HG02981 (cell line): ENCODE results near the gene MEF2A.
"Not testable (repeated sequence)": the region's sequence is repeated elsewhere in the genome, so short reads cannot be mapped to it uniquely, and the experiment has no call there.

Experiments
- ATAC-seq: cut with Tn5 transposase; IDR thresholded peaks from one replicate; pipeline ENCODE4 v1.9.1; 2021; ENCODE audit warnings: mild to moderate bottlenecking, moderate library complexity; ENCODE audit not compliant: unreplicated experiment

MEF2A gene

GRCh38 chr15:99727330-99727729 is 161.5 kb downstream of the MEF2A start:
- ATAC-seq = no peak

GRCh38 chr15:99727733-99728132 is 161.9 kb downstream of the MEF2A start:
- ATAC-seq = no peak

DNA sequence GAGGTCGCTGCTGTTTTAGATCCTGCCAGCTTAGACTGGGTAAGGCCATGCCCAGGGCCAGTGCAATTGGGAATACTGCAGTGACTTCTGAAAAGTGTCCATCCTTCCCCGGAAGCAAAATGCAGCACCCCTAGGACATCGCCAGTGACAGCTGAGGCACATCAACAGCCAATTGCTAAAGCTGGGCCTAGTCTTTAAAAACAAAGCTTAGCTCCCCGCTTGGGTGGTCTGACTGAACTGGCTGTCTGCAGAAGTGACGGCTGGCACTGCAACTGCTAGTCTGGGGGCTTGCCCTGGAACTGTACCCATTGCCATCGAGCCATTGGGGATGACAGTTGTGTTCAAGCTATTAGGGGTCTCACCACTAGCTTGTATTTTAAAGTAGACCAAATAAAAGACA is 163.1 kb downstream of the MEF2A start:
- ATAC-seq = no peak

DNA sequence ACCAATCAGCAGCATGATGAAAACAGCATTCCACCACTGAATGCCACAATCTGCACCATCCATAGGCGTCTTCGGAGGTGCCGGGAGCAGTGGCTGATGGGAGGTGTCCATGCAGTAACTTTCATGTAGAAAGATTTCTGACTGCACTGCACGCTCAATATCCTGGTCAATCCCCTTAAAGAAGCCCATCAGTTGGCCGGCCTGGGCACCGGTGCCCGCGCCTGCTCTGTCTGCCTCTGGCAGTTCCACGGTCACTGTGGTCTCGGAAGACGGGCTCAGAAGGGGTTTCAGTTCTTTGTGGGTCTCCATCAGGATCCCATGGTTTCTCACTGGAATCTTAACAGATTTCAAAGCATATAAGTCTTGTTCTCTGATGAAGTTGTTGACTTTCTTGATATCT is 163.5 kb downstream of the MEF2A start:
- no peak for ATAC-seq

DNA sequence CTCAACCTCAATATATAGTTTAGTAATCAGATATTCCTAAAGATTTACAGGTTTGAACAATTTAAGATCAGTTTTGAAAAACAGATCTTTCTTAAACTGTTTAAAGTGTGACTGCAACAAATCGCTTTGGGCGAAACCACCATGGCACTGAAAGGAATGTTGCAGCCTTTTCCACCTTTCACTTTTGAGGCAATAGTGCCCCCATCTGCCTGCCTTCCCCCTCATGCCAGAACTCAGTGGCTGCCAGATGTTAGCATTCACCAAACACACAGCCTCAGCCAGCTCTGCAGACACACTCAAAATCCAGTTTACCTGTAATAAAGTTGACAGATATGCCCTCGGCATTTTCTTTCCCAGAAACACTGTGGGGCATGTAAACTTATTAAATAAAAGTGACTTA is 164.1 kb downstream of the MEF2A start:
- no peak for ATAC-seq

DNA sequence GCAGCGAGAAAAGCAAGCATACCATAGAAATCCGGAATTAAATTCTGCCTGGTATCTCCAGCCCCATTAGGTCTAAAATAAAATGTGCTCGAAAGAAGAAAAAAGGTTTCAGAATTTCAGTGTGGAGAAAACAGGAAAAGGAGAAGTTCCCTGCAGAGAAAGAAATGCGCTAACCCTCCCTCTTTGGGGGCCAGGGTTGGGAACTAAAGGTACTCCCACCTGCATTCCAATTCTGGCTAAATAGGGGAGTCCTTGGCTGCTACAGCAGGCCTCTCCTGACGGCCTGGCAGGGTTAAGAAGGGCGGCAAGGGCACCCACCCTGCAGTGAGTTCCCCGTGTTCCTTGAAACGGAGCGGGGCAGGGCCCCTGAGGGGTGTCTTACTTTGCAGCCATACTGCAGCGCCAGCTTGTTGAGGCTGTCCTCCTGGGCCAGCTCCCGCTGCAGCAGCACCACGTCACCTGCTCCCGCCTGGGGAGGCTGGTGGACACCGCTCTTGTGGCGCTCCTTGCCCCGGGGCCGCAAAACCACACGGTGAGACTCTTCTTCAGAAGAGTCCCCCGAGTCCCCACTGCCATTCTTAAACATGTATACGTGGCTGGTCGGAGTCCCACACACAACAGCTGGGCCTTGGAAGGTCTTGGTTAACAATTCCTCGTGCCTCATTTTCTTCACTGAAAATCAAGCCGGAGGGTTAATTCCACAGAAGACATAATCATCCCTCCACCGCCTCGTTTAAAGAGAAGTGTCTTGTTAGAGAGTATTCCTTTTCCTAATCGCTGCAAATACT is 165.7 kb downstream of the MEF2A start:
- no peak for ATAC-seq

- ATAC-seq = no peak
Observed at GRCh38 chr15:99732124-99732750, 166.5 kb downstream of the MEF2A start.

GRCh38 chr15:99732751-99733267 is 167.0 kb downstream of the MEF2A start:
- ATAC-seq = peak; percentile 27

GRCh38 chr15:99733268-99734039 is 167.7 kb downstream of the MEF2A start, which contains the start of gene LYSMD4:
LYSMD4 (minus strand) TSS chr15:99733437; CDS start chr15:99731999, 1,438 bp downstream.
- ATAC-seq = peak; percentile 99

- ATAC-seq = not testable (repeated sequence)
Observed at GRCh38 chr15:99734040-99734291, 168.2 kb downstream of the MEF2A start.

GRCh38 chr15:99734575-99734974 is 168.8 kb downstream of the MEF2A start:
- ATAC-seq = no peak

GRCh38 chr15:99735868-99736267 is 170.1 kb downstream of the MEF2A start:
- no peak for ATAC-seq

DNA sequence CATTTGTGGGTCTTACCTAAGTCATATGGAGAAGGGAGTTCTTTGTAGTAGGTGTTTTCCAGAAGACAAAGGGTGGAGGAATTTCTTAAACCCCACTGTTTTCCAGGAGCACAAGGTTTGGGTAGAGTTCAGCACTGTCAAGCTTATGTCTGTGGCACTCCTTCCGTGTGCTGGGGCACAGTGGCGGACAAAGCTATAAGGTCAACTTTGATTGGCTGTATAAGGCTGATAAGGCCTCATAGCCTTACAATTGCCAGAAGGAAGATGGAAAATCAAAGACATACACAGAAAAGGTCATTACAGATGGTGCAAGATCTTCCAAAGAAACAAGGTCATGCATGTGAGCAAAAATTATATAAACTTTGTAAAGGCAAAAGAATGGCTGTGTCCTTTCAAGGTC is 170.9 kb downstream of the MEF2A start:
- no peak for ATAC-seq

DNA sequence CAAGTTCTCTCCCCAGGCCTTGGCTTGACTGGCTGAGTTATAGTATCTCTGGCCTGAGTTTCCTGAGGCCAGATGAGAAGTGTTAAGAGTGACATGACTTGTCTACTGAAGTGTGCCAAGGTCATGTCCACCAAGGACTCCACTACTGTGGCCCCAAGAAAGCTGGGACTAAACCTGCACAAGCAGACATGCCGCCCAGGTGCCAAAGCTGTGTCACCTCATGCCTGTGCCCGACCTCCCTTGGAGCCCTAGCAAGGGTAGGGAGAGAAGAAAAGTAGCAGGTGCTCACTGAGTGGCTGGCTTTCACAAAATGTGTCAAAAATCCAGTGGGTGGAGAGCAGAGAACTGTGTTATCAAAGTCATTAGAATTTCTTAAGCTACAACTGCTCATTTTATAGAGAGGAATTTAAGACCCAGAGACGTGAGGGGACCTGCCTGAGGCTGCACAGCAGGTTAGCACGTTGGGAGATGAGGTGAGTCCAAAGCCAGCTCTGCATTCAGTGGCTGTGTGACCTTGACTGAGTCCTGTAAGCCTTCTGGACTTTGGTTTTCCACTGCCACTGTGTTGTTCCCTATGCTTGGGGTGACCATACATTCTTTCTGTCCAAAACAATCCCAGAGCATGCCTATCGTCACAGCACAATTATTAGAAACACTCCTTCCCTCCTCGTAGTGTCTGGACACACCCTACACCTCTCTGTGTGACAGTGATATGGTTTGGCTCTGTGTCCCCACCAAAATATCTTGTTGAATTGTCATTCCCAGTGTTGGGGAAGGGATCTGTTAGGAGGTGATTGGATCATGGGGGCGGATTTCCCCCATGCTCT is 172.4 kb downstream of the MEF2A start:
- no peak for ATAC-seq

DNA sequence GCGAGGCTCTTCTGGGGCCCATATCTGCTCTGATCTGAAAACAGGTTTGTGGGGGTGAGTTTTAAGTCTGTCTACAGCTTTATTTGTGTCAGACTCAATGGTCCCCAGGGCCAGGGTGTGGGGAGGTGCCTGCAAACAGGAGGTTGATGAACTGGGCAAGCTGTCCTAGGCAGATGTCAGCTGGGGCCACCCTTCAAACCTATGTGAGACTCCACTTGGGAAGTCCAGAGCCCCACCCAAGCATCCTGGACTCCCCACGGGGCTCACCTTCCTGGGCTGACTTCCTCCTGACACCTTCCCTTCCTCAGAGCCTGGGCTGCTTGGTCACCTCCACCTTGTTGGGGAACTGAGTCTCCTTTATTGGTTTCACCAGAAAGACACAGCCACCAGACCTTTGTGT is 176.1 kb downstream of the MEF2A start:
- ATAC-seq = no peak

DNA sequence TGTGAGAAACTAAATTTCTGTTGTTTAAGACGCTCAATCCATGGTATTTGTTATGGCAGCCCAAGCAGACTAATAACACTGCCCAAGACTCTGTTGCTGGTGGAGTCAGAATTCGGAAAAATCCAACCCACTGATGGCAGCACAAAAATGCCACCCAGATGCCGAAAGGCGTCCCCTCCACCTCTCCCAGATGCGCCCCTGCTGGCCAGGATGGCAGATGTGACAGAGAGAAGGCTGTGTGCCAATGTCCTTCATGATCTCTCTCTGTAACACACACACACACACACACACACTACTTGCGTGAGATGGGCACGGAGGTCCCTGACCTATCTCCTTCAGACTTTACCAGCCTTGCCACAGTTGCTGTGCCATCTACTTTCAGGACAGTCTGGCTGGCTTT is 178.4 kb downstream of the MEF2A start:
- no peak for ATAC-seq

- no peak for ATAC-seq
Observed at GRCh38 chr15:99745370-99746086, 179.7 kb downstream of the MEF2A start.

GRCh38 chr15:99749386-99749785 is 183.6 kb downstream of the MEF2A start:
- ATAC-seq = no peak

DNA sequence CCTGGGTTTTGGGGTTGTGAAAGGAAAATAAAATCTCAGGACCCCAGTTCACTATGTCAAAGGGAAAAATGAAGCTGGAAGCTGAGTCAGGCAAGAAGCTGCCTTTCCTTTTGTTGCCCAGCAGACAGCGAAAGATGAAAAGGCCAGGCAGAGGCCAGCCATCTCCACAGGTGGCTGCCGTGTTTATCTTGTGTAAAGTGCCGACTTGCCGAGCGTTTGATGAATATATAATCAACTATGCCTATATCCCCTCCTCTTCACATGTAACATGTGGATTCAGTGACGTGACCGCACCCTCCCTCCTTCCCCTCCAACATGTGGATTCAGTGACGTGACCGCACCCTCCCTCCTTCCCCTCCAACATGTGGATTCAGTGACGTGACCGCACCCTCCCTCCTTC is 184.5 kb downstream of the MEF2A start:
- ATAC-seq = not testable (repeated sequence)

GRCh38 chr15:99752556-99752955 is 186.8 kb downstream of the MEF2A start:
- no peak for ATAC-seq
